ENCODE measurements around the gene LTBP1. TPM values are rescaled to one million over a fixed set of nuclear protein-coding genes. Genes with fewer than 3 reads are reported as not detected.

LTBP1 gene
- total RNA-seq, 3 donors from 2014 or later: 13.3 to 18.7 (median 17.4) TPM

GRCh38 chr2:33262097-33262496 is 315.3 kb downstream of the LTBP1 start:
- intact Hi-C loops (cut with DNase I; ENCODE audit: low total_unique reads): no loop called here
- H3K36me3 ChIP-seq: no peaks in the 10 kb centered on the region
- H3K4me1 ChIP-seq: no peaks in the 10 kb centered on the region
- H3K9me3 ChIP-seq: peaks cover 6 to 11% of the 10 kb centered on the region in 2 donors
- H3K27me3 ChIP-seq: no peaks in the 10 kb centered on the region
- DNase-seq (ENCODE audit: low spot score in 2 of 2): no peak
- no peak overlapping the region for H3K27ac ChIP-seq
- H3K4me3 ChIP-seq: no peak overlapping the region
- TF ChIP-seq POLR2A (IDR thresholded peaks at IDR 0.05): no peak
- TF ChIP-seq POLR2AphosphoS5 (IDR thresholded peaks at IDR 0.05): no peak
- no peak for TF ChIP-seq CTCF (IDR thresholded peaks at IDR 0.05)

- intact Hi-C loops (cut with DNase I; ENCODE audit: low total_unique reads): no loop called here
These were observed 318.0 kb downstream of the LTBP1 start for GRCh38 chr2:33264766-33265165.

GRCh38 chr2:33265584-33266338 is 319.0 kb downstream of the LTBP1 start:
- DNase-seq (ENCODE audit: low spot score in 2 of 2): no peak
- no peak overlapping the region for H3K4me3 ChIP-seq
- H3K27ac ChIP-seq: no peak overlapping the region
- H3K4me1 ChIP-seq: no peaks in the 10 kb centered on the region
- H3K36me3 ChIP-seq: no peaks in the 10 kb centered on the region
- H3K27me3 ChIP-seq: no peaks in the 10 kb centered on the region
- H3K9me3 ChIP-seq: peaks cover 6 to 12% of the 10 kb centered on the region in 2 donors
- intact Hi-C loops (cut with DNase I; ENCODE audit: low total_unique reads): no loop called here
- no peak for TF ChIP-seq CTCF (IDR thresholded peaks at IDR 0.05)

More at GRCh38 chr2:33264766-33265165, 318.0 kb downstream of the LTBP1 start:
- Histone ChIP-seq H3K9me3 (peaks cover 6 to 12% of the 10 kb centered on the region in 2 donors), H3K4me3 (no peak overlapping the region), H3K36me3 (no peaks in the 10 kb centered on the region), H3K27ac (no peak overlapping the region), H3K27me3 (no peaks in the 10 kb centered on the region), H3K4me1 (no peaks in the 10 kb centered on the region)
- no peak for TF ChIP-seq CTCF (IDR thresholded peaks at IDR 0.05)
- no peak for TF ChIP-seq POLR2A (IDR thresholded peaks at IDR 0.05)
- DNase-seq (ENCODE audit: low spot score in 2 of 2): no peak

- intact Hi-C loops (cut with DNase I; ENCODE audit: low total_unique reads): no loop called here
- TF ChIP-seq POLR2A (IDR thresholded peaks at IDR 0.05) (no peak), POLR2AphosphoS5 (IDR thresholded peaks at IDR 0.05) (no peak), CTCF (IDR thresholded peaks at IDR 0.05) (no peak)
- no peak for DNase-seq (ENCODE audit: low spot score in 2 of 2)
- H3K9me3 ChIP-seq: peaks cover 6 to 12% of the 10 kb centered on the region in 2 donors
- H3K4me3 ChIP-seq: no peak overlapping the region
- no peaks in the 10 kb centered on the region for H3K27me3 ChIP-seq
- no peak overlapping the region for H3K27ac ChIP-seq
- no peaks in the 10 kb centered on the region for H3K36me3 ChIP-seq
- no peaks in the 10 kb centered on the region for H3K4me1 ChIP-seq
These were observed 319.7 kb downstream of the LTBP1 start for GRCh38 chr2:33266467-33266866.

- Histone ChIP-seq H3K9me3 (peaks cover 6 to 12% of the 10 kb centered on the region in 2 donors), H3K4me3 (no peak overlapping the region), H3K27me3 (no peaks in the 10 kb centered on the region), H3K4me1 (no peaks in the 10 kb centered on the region), H3K27ac (no peak overlapping the region), H3K36me3 (no peaks in the 10 kb centered on the region)
- intact Hi-C loops (cut with DNase I; ENCODE audit: low total_unique reads): no loop called here
- no peak for DNase-seq (ENCODE audit: low spot score in 2 of 2)
- TF ChIP-seq POLR2AphosphoS5 (IDR thresholded peaks at IDR 0.05) (no peak), CTCF (IDR thresholded peaks at IDR 0.05) (no peak), POLR2A (IDR thresholded peaks at IDR 0.05) (no peak)
These were observed 320.3 kb downstream of the LTBP1 start for GRCh38 chr2:33267043-33267442.

All from breast epithelium (tissue), 4 donors.